ENCODE data around the gene ANKRD35.

- TF ChIP-seq POLR2A (IDR thresholded peaks at IDR 0.05) (no peak), CTCF (IDR thresholded peaks at IDR 0.05) (no peak)
These were observed 724 bp upstream of the ANKRD35 start for GRCh38 chr1:145886390-145886789.

Measured in adrenal gland (tissue), 5 donors.